IPS-20b (cell line): Measurements from ENCODE around the gene MEGF11.

Experiments used
- H3K27ac ChIP-seq: one replicate; pipeline ENCODE4 v1.5.1; 2013; ENCODE audit warnings: low read length
- H3K27me3 ChIP-seq: 2 replicates; pipeline ENCODE4 v1.6.1; 2013; ENCODE audit warnings: mild to moderate bottlenecking, low read length, inconsistent platforms; ENCODE audit not compliant: insufficient read depth
- H3K36me3 ChIP-seq: 2 replicates; pipeline ENCODE4 v1.6.1; 2013; ENCODE audit warnings: low read depth, mild to moderate bottlenecking, inconsistent platforms, low read length, moderate library complexity; ENCODE audit not compliant: insufficient read depth
- H3K4me1 ChIP-seq: 2 replicates; pipeline ENCODE4 v1.6.1; 2013; ENCODE audit warnings: mild to moderate bottlenecking, control low read depth, inconsistent platforms, low read length, moderate library complexity; ENCODE audit not compliant: insufficient read depth
- H3K4me3 ChIP-seq: 2 replicates; pipeline ENCODE4 v1.5.1; 2013; ENCODE audit warnings: mild to moderate bottlenecking, low read length, inconsistent platforms
- H3K9ac ChIP-seq: 2 replicates; pipeline ENCODE4 v1.6.1; 2013; ENCODE audit warnings: low read depth, mild to moderate bottlenecking, inconsistent platforms, low read length, moderate library complexity
- H3K9me3 ChIP-seq: 2 replicates; pipeline ENCODE4 v1.6.1; 2013; ENCODE audit warnings: mild to moderate bottlenecking, low read depth, low read length, inconsistent platforms; ENCODE audit not compliant: insufficient read depth

MEGF11 gene

GRCh38 chr15:66049353-66049752 lies 204.2 kb downstream of the MEGF11 start:
- Histone ChIP-seq H3K9me3 (no peaks in the 10 kb centered on the region), H3K9ac (no peak overlapping the region), H3K4me3 (no peak overlapping the region), H3K36me3 (no peaks in the 10 kb centered on the region), H3K27me3 (no peaks in the 10 kb centered on the region), H3K4me1 (no peaks in the 10 kb centered on the region), H3K27ac (no peak overlapping the region)

GRCh38 chr15:66047321-66048024 lies 206.1 kb downstream of the MEGF11 start:
- Histone ChIP-seq H3K9ac (no peak overlapping the region), H3K4me3 (no peak overlapping the region), H3K4me1 (peaks cover 3% of the 10 kb centered on the region; the same call in 1 of the 2 replicates), H3K36me3 (no peaks in the 10 kb centered on the region), H3K27ac (no peak overlapping the region), H3K9me3 (no peaks in the 10 kb centered on the region), H3K27me3 (no peaks in the 10 kb centered on the region)

GRCh38 chr15:66046751-66047150 lies 206.8 kb downstream of the MEGF11 start:
- no peaks in the 10 kb centered on the region for H3K27me3 ChIP-seq
- no peak overlapping the region for H3K4me3 ChIP-seq
- peaks cover 10% of the 10 kb centered on the region; the same call in 1 of the 2 replicates for H3K4me1 ChIP-seq
- no peak overlapping the region for H3K27ac ChIP-seq
- no peaks in the 10 kb centered on the region for H3K36me3 ChIP-seq
- no peaks in the 10 kb centered on the region for H3K9me3 ChIP-seq
- no peak overlapping the region for H3K9ac ChIP-seq

DNA sequence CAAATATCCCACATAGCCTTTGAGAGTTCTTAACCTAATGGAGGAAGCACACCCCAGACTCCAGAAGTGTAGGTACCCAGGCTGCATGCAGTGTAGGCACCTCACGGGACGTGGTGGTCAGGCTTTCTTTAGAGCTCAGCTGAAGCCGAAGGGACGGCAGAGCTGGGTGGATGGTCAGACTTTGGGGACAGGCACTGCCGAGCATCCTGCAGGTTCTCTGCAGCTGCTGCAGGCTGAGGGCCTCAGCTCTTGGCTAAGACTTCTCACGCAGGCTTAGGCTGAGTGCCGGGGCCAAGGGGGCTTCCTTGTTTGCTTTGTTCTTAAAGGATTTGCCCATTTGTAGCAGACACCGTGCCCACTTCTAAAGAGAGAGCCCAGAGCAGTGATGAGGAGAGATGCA lies 207.2 kb downstream of the MEGF11 start:
- Histone ChIP-seq H3K9ac (no peak overlapping the region), H3K36me3 (no peaks in the 10 kb centered on the region), H3K4me3 (no peak overlapping the region), H3K27ac (no peak overlapping the region), H3K27me3 (no peaks in the 10 kb centered on the region), H3K9me3 (no peaks in the 10 kb centered on the region), H3K4me1 (peaks cover 14% of the 10 kb centered on the region)

GRCh38 chr15:66045542-66045941 lies 208.0 kb downstream of the MEGF11 start:
- H3K27me3 ChIP-seq, result no peaks in the 10 kb centered on the region
- no peaks in the 10 kb centered on the region for H3K36me3 ChIP-seq
- H3K27ac ChIP-seq, result no peak overlapping the region
- no peak overlapping the region for H3K4me3 ChIP-seq
- H3K9me3 ChIP-seq, result no peaks in the 10 kb centered on the region
- H3K9ac ChIP-seq, result no peak overlapping the region
- H3K4me1 ChIP-seq, result peaks cover 20% of the 10 kb centered on the region

- Histone ChIP-seq H3K4me3 (no peak overlapping the region), H3K27me3 (no peaks in the 10 kb centered on the region), H3K27ac (no peak overlapping the region), H3K9me3 (no peaks in the 10 kb centered on the region), H3K36me3 (no peaks in the 10 kb centered on the region), H3K4me1 (peaks cover 27% of the 10 kb centered on the region), H3K9ac (no peak overlapping the region)
Measured at GRCh38 chr15:66044837-66045236, 208.7 kb downstream of the MEGF11 start.

DNA sequence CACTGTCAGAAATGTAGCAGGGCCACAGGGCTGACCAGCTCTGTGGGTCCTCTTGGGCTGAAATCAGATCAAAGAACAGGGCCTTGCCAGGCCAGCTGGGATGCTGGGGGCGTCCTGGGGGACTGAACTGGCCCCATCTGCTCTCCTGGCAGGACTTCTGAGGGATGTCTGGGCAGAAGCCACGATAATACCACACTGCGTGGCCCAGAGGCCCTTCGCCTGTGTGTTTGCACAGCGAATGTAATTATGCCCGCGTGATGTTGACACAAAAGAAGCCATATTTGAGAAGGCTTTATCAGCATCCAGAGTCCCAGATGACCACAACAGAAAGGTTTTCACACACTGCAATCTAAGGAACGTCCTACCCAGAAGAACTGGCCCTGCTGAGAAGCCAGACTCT lies 210.3 kb downstream of the MEGF11 start:
- Histone ChIP-seq H3K4me3 (no peak overlapping the region), H3K36me3 (no peaks in the 10 kb centered on the region), H3K27ac (peak overlapping the region; percentile 1), H3K4me1 (peaks cover 35% of the 10 kb centered on the region), H3K27me3 (no peaks in the 10 kb centered on the region), H3K9ac (peak overlapping the region; percentile 4; the same call in 1 of the 2 replicates), H3K9me3 (no peaks in the 10 kb centered on the region)

GRCh38 chr15:66042624-66043023 lies 210.9 kb downstream of the MEGF11 start:
- Histone ChIP-seq H3K9ac (peak overlapping the region; percentile 37; the same call in 1 of the 2 replicates), H3K36me3 (no peaks in the 10 kb centered on the region), H3K4me1 (peaks cover 40% of the 10 kb centered on the region), H3K27me3 (no peaks in the 10 kb centered on the region), H3K9me3 (no peaks in the 10 kb centered on the region), H3K4me3 (no peak overlapping the region), H3K27ac (peak overlapping the region; percentile 1)

DNA sequence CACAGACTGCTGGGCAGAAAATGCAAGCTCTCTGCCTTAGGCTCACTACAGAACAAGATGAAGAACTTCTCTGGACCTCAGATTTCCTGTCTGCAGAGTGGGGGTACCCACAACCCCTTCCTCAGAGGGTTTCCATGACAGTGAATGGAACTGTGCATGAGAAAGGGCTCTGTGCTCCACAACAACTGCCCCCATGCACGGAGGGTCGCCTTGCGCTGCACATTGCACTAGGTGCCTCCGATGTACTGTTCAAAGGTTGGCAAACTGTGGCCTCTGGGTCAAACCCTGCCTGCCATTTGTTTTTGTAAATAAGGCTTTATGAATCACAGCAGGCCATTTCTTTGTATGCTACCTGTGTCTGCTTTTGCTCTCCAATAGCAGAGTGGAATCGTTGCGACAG lies 212.3 kb downstream of the MEGF11 start:
- H3K9ac ChIP-seq, result no peak overlapping the region
- no peak overlapping the region for H3K27ac ChIP-seq
- H3K4me1 ChIP-seq, result peaks cover 42% of the 10 kb centered on the region
- H3K27me3 ChIP-seq, result no peaks in the 10 kb centered on the region
- no peaks in the 10 kb centered on the region for H3K9me3 ChIP-seq
- H3K4me3 ChIP-seq, result no peak overlapping the region
- no peaks in the 10 kb centered on the region for H3K36me3 ChIP-seq

DNA sequence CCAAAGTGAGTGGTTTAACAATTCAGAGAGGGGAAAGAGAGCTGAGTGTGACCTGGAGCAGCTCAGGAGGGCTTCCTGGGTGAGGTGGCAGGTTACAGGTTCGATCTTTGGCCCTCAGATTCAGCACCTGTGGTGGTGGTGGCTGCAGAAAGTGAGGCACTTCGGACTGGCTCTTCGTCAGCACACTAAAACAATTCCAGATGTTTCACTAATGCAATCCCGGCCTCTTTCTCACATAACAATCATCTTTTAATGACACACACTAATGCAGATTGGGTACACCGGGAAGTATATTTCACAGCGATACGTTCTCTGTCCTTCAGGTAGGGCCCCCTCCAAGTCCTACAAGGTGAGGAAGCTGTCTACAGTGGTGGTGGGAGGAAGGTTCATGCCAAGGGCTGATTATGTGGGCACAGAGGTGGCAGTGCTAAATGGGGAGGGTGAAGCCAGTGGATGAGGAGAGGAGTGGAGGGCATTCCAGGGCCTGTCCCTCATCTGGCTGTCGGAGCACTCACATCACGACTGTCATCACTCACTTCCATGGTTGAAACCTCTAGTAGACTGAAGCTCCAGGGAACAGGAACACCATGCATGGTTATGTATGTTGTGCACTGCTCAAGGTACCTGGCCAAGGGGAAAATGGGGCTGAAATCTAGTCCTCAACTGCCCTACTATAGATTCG lies 213.2 kb downstream of the MEGF11 start:
- Histone ChIP-seq H3K4me1 (peaks cover 42% of the 10 kb centered on the region), H3K27ac (no peak overlapping the region), H3K36me3 (no peaks in the 10 kb centered on the region), H3K4me3 (no peak overlapping the region), H3K9ac (no peak overlapping the region), H3K9me3 (no peaks in the 10 kb centered on the region), H3K27me3 (no peaks in the 10 kb centered on the region)

- Histone ChIP-seq H3K27me3 (no peaks in the 10 kb centered on the region), H3K9me3 (no peaks in the 10 kb centered on the region), H3K27ac (no peak overlapping the region), H3K9ac (no peak overlapping the region), H3K36me3 (no peaks in the 10 kb centered on the region), H3K4me3 (no peak overlapping the region), H3K4me1 (peaks cover 42% of the 10 kb centered on the region)
Measured at GRCh38 chr15:66039117-66039871, 214.3 kb downstream of the MEGF11 start.
